Endothelial cell of umbilical vein (primary cell): ENCODE results near the gene HES1. TPM values are rescaled to one million over a fixed set of nuclear protein-coding genes. Genes with fewer than 3 reads are reported as not detected.

ENCODE experiments used
- BruUV-seq: library from RNA; stranded (reverse); fragments of 400-500 nt; replicated peaks from 2 replicates; lab custom pipeline; 2021; lab: Mats Ljungman, UMichigan
- CTCF ChIA-PET: fragments of 300-600, 350-600 bp; sonication (Branson Sonifier 250); formaldehyde crosslinking; loops from one replicate; lab custom pipeline; 2021; ENCODE audit warnings: antibody characterized with exemption, inconsistent platforms; lab: Charles Lee
- POLR2A ChIA-PET: fragments of 300-600, 350-600 bp; sonication (Branson Sonifier 250); formaldehyde crosslinking; loops from one replicate; lab custom pipeline; 2021; ENCODE audit warnings: antibody characterized with exemption, inconsistent platforms; lab: Charles Lee
- DNase-seq: peaks from one replicate; pipeline ENCODE4 v3.0.0-alpha.2; 2011; ENCODE audit warnings: low read depth, low spot score
- FAIRE-seq: peaks from 2 replicates; lab custom pipeline; 2011; peaks lifted over from hg19 to GRCh38; lab: Jason Lieb, UNC
- H2AFZ ChIP-seq: 2 replicates; pipeline ENCODE4 v1.6.0; 2012; ENCODE audit warnings: low read depth, low read length, control low read depth, inconsistent platforms
- H3K27ac ChIP-seq: 2 replicates; pipeline ENCODE4 v1.5.1; 2011; ENCODE audit warnings: low read depth, mild to moderate bottlenecking, control low read depth, low read length, moderate library complexity; ENCODE audit not compliant: insufficient read depth
- H3K27me3 ChIP-seq, 2 experiments: 2 replicates each; pipeline versions ENCODE4 v1.6.0 to v1.6.1; 2011; ENCODE audit warnings: low read length in 2 of 2, mixed read lengths in 1 of 2; ENCODE audit not compliant: control insufficient read depth in 2 of 2, insufficient read depth in 2 of 2
- H3K36me3 ChIP-seq, 2 experiments: 2 replicates in 1 of 2; 3 replicates in 1 of 2; pipeline ENCODE4 v1.5.1; 2011; ENCODE audit warnings: low read length in 2 of 2, mild to moderate bottlenecking in 1 of 2, moderate library complexity in 1 of 2; ENCODE audit not compliant: control insufficient read depth in 2 of 2, insufficient read depth in 2 of 2; ENCODE audit errors: extremely low read depth in 1 of 2
- H3K4me1 ChIP-seq: 3 replicates; pipeline ENCODE4 v1.5.1; 2011; ENCODE audit warnings: mild to moderate bottlenecking, low read length; ENCODE audit not compliant: control insufficient read depth, insufficient read depth; ENCODE audit errors: extremely low read depth
- H3K4me2 ChIP-seq: 2 replicates; pipeline ENCODE4 v1.6.1; 2011; ENCODE audit warnings: low read length, control low read depth, mixed read lengths; ENCODE audit not compliant: insufficient read depth
- H3K4me3 ChIP-seq, 3 experiments: fragments of 200-600 bp in 1 of 3; sonication (generic), shearing (Covaris generic) in 1 of 3; replicated peaks in 1 of 3; 2 replicates each; pipeline ENCODE4 v1.5.1; 2011 to 2016; ENCODE audit warnings: control low read depth in 3 of 3, low read length in 3 of 3, mild to moderate bottlenecking in 2 of 3, inconsistent platforms in 1 of 3, low read depth in 1 of 3, moderate library complexity in 1 of 3; ENCODE audit not compliant: insufficient read depth in 1 of 3
- H3K79me2 ChIP-seq: 2 replicates; pipeline ENCODE4 v1.6.0; 2012; ENCODE audit warnings: low read length, inconsistent platforms; ENCODE audit not compliant: control insufficient read depth, insufficient read depth
- H3K9ac ChIP-seq: replicated peaks from 2 replicates; pipeline ENCODE3; 2011; ENCODE audit warnings: low read length, control low read depth; ENCODE audit not compliant: insufficient read depth; ENCODE audit errors: extremely low read depth
- H3K9me1 ChIP-seq: replicated peaks from 3 replicates; pipeline ENCODE4 v1.6.0; 2011; ENCODE audit warnings: mild to moderate bottlenecking, low read length; ENCODE audit not compliant: control insufficient read depth, insufficient read depth; ENCODE audit errors: extremely low read depth
- H3K9me3 ChIP-seq: replicated peaks from 2 replicates; pipeline ENCODE4 v1.5.1; 2012; ENCODE audit warnings: low read length, inconsistent platforms; ENCODE audit not compliant: control insufficient read depth, insufficient read depth
- H4K20me1 ChIP-seq: replicated peaks from 2 replicates; pipeline ENCODE3; 2011; ENCODE audit warnings: mild to moderate bottlenecking, low read length; ENCODE audit not compliant: control insufficient read depth, insufficient read depth; ENCODE audit errors: extremely low read depth
- CTCF ChIP-seq, 2 donors: IDR thresholded peaks; 1 replicate in 1 of 2; 2 replicates in 1 of 2; pipeline ENCODE4 v1.5.1; 2011; ENCODE audit warnings: low read length in 2 of 2, mild to moderate bottlenecking in 2 of 2, moderate library complexity in 2 of 2, control low read depth in 1 of 2, inconsistent platforms in 1 of 2, low read depth in 1 of 2; ENCODE audit not compliant: insufficient read depth in 1 of 2; ENCODE audit errors: extremely low read depth in 1 of 2
- FOS ChIP-seq: IDR thresholded peaks from 2 replicates; pipeline ENCODE4 v1.6.1; 2011; ENCODE audit warnings: mild to moderate bottlenecking, low read length, moderate library complexity, borderline replicate concordance; ENCODE audit not compliant: insufficient read depth
- GATA2 ChIP-seq: IDR thresholded peaks from 2 replicates; pipeline ENCODE4 v1.7.0; 2011; ENCODE audit warnings: low read depth, mild to moderate bottlenecking, moderate library complexity, mixed read lengths, low read length; ENCODE audit not compliant: insufficient read length, insufficient read depth
- JUN ChIP-seq: IDR thresholded peaks from 2 replicates; pipeline ENCODE4 v1.6.1; 2011; ENCODE audit warnings: borderline replicate concordance, low read depth; ENCODE audit not compliant: insufficient read length, insufficient read depth
- MAX ChIP-seq: IDR thresholded peaks from 2 replicates; pipeline ENCODE4 v1.6.1; 2011; ENCODE audit not compliant: insufficient read depth, insufficient read length
- MYC ChIP-seq: IDR thresholded peaks from one replicate; pipeline ENCODE4 v1.6.1; 2011; ENCODE audit warnings: mild to moderate bottlenecking, low read depth, low read length
- POLR2A ChIP-seq: IDR thresholded peaks from 2 replicates; pipeline ENCODE4 v1.6.1; 2012; ENCODE audit warnings: low read depth, mild to moderate bottlenecking, control low read depth, low read length
- dilution Hi-C: fragments of 300-500 bp; cut with MboI; formaldehyde crosslinking; loops from one replicate; pipeline ENCODE4 v1.15.0; 2019; ENCODE audit warnings: low sequenced_read_pairs; ENCODE audit not compliant: extremely low pct_ligation_motif_present
- intact Hi-C: fragments of 100-400 bp; cut with micrococcal nuclease; formaldehyde crosslinking; loops from one replicate; pipeline ENCODE4 v1.10.0; 2022
- polyA plus RNA-seq, 4 experiments: library from polyadenylated mRNA; depleted of rRNA in 3 of 4; stranded (reverse) in 3 of 4; unstranded in 1 of 4; fragments of >200 nt; gene quantifications; 2 replicates each; pipeline versions ENCODE4 v1.2.1 to v1.2.3, GENCODE V29; 2011 to 2012; ENCODE audit warnings: missing spikeins in 1 of 4
- total RNA-seq: library from RNA; stranded (reverse); gene quantifications from 2 replicates; pipeline ENCODE4 v1.2.3, GENCODE V29; 2021

The HES1 gene
- total and polyA plus RNA-seq, 2 donors (not counting 3 experiments of a cell fraction or from before 2014, with no cell fraction given), result 42.0 to 210 TPM

- Histone ChIP-seq H3K9me3 (no peaks in the 10 kb centered on the region), H3K27me3 (peaks cover 0 to 7% of the 10 kb centered on the region in 2 experiments), H4K20me1 (no peaks in the 10 kb centered on the region), H3K9me1 (no peaks in the 10 kb centered on the region), H2AFZ (no peak overlapping the region), H3K9ac (no peak overlapping the region), H3K79me2 (no peaks in the 10 kb centered on the region), H3K27ac (no peak overlapping the region), H3K4me3 (no peak overlapping the region), H3K4me1 (no peaks in the 10 kb centered on the region), H3K36me3 (no peaks in the 10 kb centered on the region), H3K4me2 (no peak overlapping the region)
- DNase-seq (no peak), FAIRE-seq (no peak)
- intact Hi-C loops, result no loop called here
- no TSS peak for BruUV-seq
- CTCF ChIA-PET, result interaction anchor here (0.7 kb wide), 1 partner anchor 10 kb away, joined by 3 read pairs; no protein-coding TSS in a partner anchor
- dilution Hi-C loops, result no loop called here
- TF ChIP-seq MYC, result no peak
- TF ChIP-seq CTCF (IDR thresholded peaks at IDR 0.05; ENCODE audit: extremely low read depth in 1 of 2, insufficient read depth in 1 of 2, low read depth in 1 of 2, low read length in 2 of 2), result no peak
- no peak for TF ChIP-seq FOS
- TF ChIP-seq GATA2, result no peak
- TF ChIP-seq JUN, result no peak
- TF ChIP-seq POLR2A, result no peak
- TF ChIP-seq MAX, result no peak
- POLR2A ChIA-PET, result no interaction called here
Measured at GRCh38 chr3:194114123-194114522, 21.8 kb upstream of the HES1 start.
